ENCODE data around the gene MRPL24.
A peak's percentile ranks its signal among the peaks of the same experiment; 100 is the strongest.

Gene MRPL24

GRCh38 chr1:156704930-156705320 is 36.0 kb downstream of the MRPL24 start:
- ChIA-PET CTCF (interaction anchor here (0.7 to 20.2 kb wide), 12 partner anchors 11 to 259 kb away, joined by 3 to 579 read pairs (median 14); partner anchors contain the start of gene PRCC), POLR2A (interaction anchor here (4.9 kb wide), 1 partner anchor 15 kb away, joined by 43 read pairs; no protein-coding TSS in a partner anchor)
- H3K36me3 ChIP-seq (ENCODE audit: control insufficient read depth in 2 of 2, insufficient read depth in 1 of 2, low read length in 2 of 2), result peaks cover 0 to 14% of the 10 kb centered on the region in 2 experiments; a peak in 1 of 3 replicates
- peaks cover 12% of the 10 kb centered on the region for H3K4me1 ChIP-seq (ENCODE audit: control insufficient read depth, insufficient read depth, low read length)
- no peaks in the 10 kb centered on the region for H3K9me3 ChIP-seq (ENCODE audit: control insufficient read depth, insufficient read depth, low read depth, low read length)
- peak overlapping the region; percentile 15 for H3K4me3 ChIP-seq (ENCODE audit: low read depth, low read length)
- peak overlapping the region; percentile 29; the same call in 1 of the 2 replicates for H3K27ac ChIP-seq (ENCODE audit: extremely low read depth, low read depth, low read length)
- no peak for TF ChIP-seq HOXA7 (CRISPR knock-in tag; IDR thresholded peaks at IDR 0.05; ENCODE audit: borderline replicate concordance)
- no peak for TF ChIP-seq ZNF585B (tag by site-specific recombination; IDR thresholded peaks at IDR 0.05)
- no peak for TF ChIP-seq ZNF610 (tag by site-specific recombination; IDR thresholded peaks at IDR 0.05; ENCODE audit: borderline replicate concordance)
- TF ChIP-seq, protein P1, sequence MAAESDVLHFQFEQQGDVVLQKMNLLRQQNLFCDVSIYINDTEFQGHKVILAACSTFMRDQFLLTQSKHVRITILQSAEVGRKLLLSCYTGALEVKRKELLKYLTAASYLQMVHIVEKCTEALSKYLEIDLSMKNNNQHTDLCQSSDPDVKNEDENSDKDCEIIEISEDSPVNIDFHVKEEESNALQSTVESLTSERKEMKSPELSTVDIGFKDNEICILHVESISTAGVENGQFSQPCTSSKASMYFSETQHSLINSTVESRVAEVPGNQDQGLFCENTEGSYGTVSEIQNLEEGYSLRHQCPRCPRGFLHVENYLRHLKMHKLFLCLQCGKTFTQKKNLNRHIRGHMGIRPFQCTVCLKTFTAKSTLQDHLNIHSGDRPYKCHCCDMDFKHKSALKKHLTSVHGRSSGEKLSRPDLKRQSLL (tag by site-specific recombination; IDR thresholded peaks at IDR 0.05), result peak; percentile 22; the same call in 1 of the 2 replicates
- TF ChIP-seq HOXC10 (CRISPR knock-in tag; IDR thresholded peaks at IDR 0.05), result no peak
- TF ChIP-seq ZNF391 (tag by site-specific recombination; IDR thresholded peaks at IDR 0.05; ENCODE audit: borderline replicate concordance, low read depth), result 0 out of 2 replicates have a peak, but pooled peaks have one; percentile 31
- TF ChIP-seq ZNF280C (tag by site-specific recombination; IDR thresholded peaks at IDR 0.05), result no peak
- no peak for TF ChIP-seq YY1 (tag by site-specific recombination; IDR thresholded peaks at IDR 0.05)
- TF ChIP-seq KLF1 (tag by site-specific recombination; IDR thresholded peaks at IDR 0.05), result no peak
- TF ChIP-seq, protein P2, sequence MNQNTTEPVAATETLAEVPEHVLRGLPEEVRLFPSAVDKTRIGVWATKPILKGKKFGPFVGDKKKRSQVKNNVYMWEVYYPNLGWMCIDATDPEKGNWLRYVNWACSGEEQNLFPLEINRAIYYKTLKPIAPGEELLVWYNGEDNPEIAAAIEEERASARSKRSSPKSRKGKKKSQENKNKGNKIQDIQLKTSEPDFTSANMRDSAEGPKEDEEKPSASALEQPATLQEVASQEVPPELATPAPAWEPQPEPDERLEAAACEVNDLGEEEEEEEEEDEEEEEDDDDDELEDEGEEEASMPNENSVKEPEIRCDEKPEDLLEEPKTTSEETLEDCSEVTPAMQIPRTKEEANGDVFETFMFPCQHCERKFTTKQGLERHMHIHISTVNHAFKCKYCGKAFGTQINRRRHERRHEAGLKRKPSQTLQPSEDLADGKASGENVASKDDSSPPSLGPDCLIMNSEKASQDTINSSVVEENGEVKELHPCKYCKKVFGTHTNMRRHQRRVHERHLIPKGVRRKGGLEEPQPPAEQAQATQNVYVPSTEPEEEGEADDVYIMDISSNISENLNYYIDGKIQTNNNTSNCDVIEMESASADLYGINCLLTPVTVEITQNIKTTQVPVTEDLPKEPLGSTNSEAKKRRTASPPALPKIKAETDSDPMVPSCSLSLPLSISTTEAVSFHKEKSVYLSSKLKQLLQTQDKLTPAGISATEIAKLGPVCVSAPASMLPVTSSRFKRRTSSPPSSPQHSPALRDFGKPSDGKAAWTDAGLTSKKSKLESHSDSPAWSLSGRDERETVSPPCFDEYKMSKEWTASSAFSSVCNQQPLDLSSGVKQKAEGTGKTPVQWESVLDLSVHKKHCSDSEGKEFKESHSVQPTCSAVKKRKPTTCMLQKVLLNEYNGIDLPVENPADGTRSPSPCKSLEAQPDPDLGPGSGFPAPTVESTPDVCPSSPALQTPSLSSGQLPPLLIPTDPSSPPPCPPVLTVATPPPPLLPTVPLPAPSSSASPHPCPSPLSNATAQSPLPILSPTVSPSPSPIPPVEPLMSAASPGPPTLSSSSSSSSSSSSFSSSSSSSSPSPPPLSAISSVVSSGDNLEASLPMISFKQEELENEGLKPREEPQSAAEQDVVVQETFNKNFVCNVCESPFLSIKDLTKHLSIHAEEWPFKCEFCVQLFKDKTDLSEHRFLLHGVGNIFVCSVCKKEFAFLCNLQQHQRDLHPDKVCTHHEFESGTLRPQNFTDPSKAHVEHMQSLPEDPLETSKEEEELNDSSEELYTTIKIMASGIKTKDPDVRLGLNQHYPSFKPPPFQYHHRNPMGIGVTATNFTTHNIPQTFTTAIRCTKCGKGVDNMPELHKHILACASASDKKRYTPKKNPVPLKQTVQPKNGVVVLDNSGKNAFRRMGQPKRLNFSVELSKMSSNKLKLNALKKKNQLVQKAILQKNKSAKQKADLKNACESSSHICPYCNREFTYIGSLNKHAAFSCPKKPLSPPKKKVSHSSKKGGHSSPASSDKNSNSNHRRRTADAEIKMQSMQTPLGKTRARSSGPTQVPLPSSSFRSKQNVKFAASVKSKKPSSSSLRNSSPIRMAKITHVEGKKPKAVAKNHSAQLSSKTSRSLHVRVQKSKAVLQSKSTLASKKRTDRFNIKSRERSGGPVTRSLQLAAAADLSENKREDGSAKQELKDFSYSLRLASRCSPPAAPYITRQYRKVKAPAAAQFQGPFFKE (tag by site-specific recombination; IDR thresholded peaks at IDR 0.05; ENCODE audit: borderline replicate concordance), result no peak
- 0 out of 2 replicates have a peak, but pooled peaks have one; percentile 48 for TF ChIP-seq ZNF2 (tag by site-specific recombination; IDR thresholded peaks at IDR 0.05)
- TF ChIP-seq ZNF571 (tag by site-specific recombination; IDR thresholded peaks at IDR 0.05), result no peak
- no peak for TF ChIP-seq ZNF548 (tag by site-specific recombination; IDR thresholded peaks at IDR 0.05)
- peak; percentile 71 for TF ChIP-seq ZBTB7A (tag by site-specific recombination; IDR thresholded peaks at IDR 0.05; ENCODE audit: low read depth)
- TF ChIP-seq TCF7L2 (IDR thresholded peaks at IDR 0.05; ENCODE audit: borderline replicate concordance, low read depth, low read length), result no peak
- TF ChIP-seq ZNF138 (tag by site-specific recombination; IDR thresholded peaks at IDR 0.05; ENCODE audit: borderline replicate concordance), result no peak
- no peak for TF ChIP-seq ZNF623 (tag by site-specific recombination; IDR thresholded peaks at IDR 0.05)
- TF ChIP-seq, protein P3, sequence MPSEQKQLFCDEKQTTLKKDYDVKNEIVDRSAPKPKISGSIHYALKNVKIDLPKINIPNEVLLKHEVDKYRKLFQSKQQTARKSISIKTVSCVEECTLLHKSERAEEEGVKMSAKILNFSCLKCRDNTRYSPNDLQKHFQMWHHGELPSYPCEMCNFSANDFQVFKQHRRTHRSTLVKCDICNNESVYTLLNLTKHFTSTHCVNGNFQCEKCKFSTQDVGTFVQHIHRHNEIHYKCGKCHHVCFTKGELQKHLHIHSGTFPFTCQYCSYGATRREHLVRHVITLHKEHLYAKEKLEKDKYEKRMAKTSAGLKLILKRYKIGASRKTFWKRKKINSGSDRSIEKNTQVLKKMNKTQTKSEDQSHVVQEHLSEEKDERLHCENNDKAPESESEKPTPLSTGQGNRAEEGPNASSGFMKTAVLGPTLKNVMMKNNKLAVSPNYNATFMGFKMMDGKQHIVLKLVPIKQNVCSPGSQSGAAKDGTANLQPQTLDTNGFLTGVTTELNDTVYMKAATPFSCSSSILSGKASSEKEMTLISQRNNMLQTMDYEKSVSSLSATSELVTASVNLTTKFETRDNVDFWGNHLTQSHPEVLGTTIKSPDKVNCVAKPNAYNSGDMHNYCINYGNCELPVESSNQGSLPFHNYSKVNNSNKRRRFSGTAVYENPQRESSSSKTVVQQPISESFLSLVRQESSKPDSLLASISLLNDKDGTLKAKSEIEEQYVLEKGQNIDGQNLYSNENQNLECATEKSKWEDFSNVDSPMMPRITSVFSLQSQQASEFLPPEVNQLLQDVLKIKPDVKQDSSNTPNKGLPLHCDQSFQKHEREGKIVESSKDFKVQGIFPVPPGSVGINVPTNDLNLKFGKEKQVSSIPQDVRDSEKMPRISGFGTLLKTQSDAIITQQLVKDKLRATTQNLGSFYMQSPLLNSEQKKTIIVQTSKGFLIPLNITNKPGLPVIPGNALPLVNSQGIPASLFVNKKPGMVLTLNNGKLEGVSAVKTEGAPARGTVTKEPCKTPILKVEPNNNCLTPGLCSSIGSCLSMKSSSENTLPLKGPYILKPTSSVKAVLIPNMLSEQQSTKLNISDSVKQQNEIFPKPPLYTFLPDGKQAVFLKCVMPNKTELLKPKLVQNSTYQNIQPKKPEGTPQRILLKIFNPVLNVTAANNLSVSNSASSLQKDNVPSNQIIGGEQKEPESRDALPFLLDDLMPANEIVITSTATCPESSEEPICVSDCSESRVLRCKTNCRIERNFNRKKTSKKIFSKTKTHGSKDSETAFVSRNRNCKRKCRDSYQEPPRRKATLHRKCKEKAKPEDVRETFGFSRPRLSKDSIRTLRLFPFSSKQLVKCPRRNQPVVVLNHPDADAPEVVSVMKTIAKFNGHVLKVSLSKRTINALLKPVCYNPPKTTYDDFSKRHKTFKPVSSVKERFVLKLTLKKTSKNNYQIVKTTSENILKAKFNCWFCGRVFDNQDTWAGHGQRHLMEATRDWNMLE (tag by site-specific recombination; conservative IDR thresholded peaks at IDR 0.05; ENCODE audit: low read depth), result no peak
- TF ChIP-seq KLF7 (tag by site-specific recombination; IDR thresholded peaks at IDR 0.05; ENCODE audit: borderline replicate concordance), result no peak
- peak; percentile 42; the same call in 1 of the 2 replicates for TF ChIP-seq ZNF600 (tag by site-specific recombination; IDR thresholded peaks at IDR 0.05)
- no peak for TF ChIP-seq SETDB1 (IDR thresholded peaks at IDR 0.05; ENCODE audit: insufficient read length, low read length)
- TF ChIP-seq ZNF664 (tag by site-specific recombination; IDR thresholded peaks at IDR 0.05), result no peak
- 0 out of 2 replicates have a peak, but pooled peaks have one; percentile 31 for TF ChIP-seq ZNF366 (tag by site-specific recombination; conservative IDR thresholded peaks at IDR 0.05)
- no peak for TF ChIP-seq ZNF184 (tag by site-specific recombination; IDR thresholded peaks at IDR 0.05)
- no peak for TF ChIP-seq ZIC2 (tag by site-specific recombination; IDR thresholded peaks at IDR 0.05)

All from HEK293 (cell line).